Measurements from ENCODE around the gene SPECC1L.

SPECC1L gene

GRCh38 chr22:24400726-24401596 lies 130.3 kb downstream of the SPECC1L start:
- Histone ChIP-seq H3K27me3 (replicated peaks in 2 of 5; ENCODE audit: control insufficient read depth in 4 of 5, insufficient read depth in 5 of 5, low read length in 4 of 5) (no peaks in the 10 kb centered on the region), H3K4me1 (ENCODE audit: control extremely low read depth in 1 of 4, control insufficient read depth in 4 of 4, insufficient read depth in 4 of 4, low read length in 3 of 4) (peaks cover 0 to 14% (median 11%) of the 10 kb centered on the region in 4 experiments), H3K36me3 (ENCODE audit: control insufficient read depth in 4 of 4, insufficient read depth in 4 of 4, low read length in 3 of 4) (peaks cover 3 to 53% (median 28%) of the 10 kb centered on the region in 4 experiments), H3K9me3 (ENCODE audit: control extremely low read depth in 1 of 5, control insufficient read depth in 4 of 5, insufficient read depth in 2 of 5, low read depth in 1 of 5, low read length in 4 of 5) (peaks cover 0 to 3% (median 0%) of the 10 kb centered on the region in 5 experiments), H3K27ac (ENCODE audit: insufficient read depth in 1 of 2, low read depth in 1 of 2, low read length in 2 of 2, poor library complexity in 1 of 2, severe bottlenecking in 2 of 2) (no peak overlapping the region), H3K4me3 (ENCODE audit: control insufficient read depth in 1 of 7, extremely low read depth in 1 of 7, insufficient read depth in 4 of 7, low read depth in 2 of 7, low read length in 6 of 7) (no peak overlapping the region)
- ChIA-PET CTCF (interaction anchor here (1.0 kb wide), 1 partner anchor 10 kb away, joined by 3 read pairs; no protein-coding TSS in a partner anchor), POLR2A (no interaction called here)
- peak in 1 of 3 donors; percentile 24 for DNase-seq
- 82% methylated on average over 5 of the region's 9 CpGs for WGBS (ENCODE audit: insufficient coverage)

GRCh38 chr22:24401931-24402367 lies 131.3 kb downstream of the SPECC1L start:
- Histone ChIP-seq H3K36me3 (ENCODE audit: control insufficient read depth in 4 of 4, insufficient read depth in 4 of 4, low read length in 3 of 4) (peaks cover 3 to 50% (median 22%) of the 10 kb centered on the region in 4 experiments), H3K9me3 (ENCODE audit: control extremely low read depth in 1 of 5, control insufficient read depth in 4 of 5, insufficient read depth in 2 of 5, low read depth in 1 of 5, low read length in 4 of 5) (peaks cover 0 to 3% (median 0%) of the 10 kb centered on the region in 5 experiments), H3K4me1 (ENCODE audit: control extremely low read depth in 1 of 4, control insufficient read depth in 4 of 4, insufficient read depth in 4 of 4, low read length in 3 of 4) (peaks cover 0 to 23% (median 20%) of the 10 kb centered on the region in 4 experiments), H3K27ac (ENCODE audit: insufficient read depth in 1 of 2, low read depth in 1 of 2, low read length in 2 of 2, poor library complexity in 1 of 2, severe bottlenecking in 2 of 2) (no peak overlapping the region), H3K27me3 (replicated peaks in 2 of 5; ENCODE audit: control insufficient read depth in 4 of 5, insufficient read depth in 5 of 5, low read length in 4 of 5) (no peaks in the 10 kb centered on the region), H3K4me3 (ENCODE audit: control insufficient read depth in 1 of 7, extremely low read depth in 1 of 7, insufficient read depth in 4 of 7, low read depth in 2 of 7, low read length in 6 of 7) (no peak overlapping the region)
- DNase-seq = no peak
- CTCF ChIA-PET = interaction anchor here (0.6 to 1.6 kb wide), 4 partner anchors 21 to 125 kb away, joined by 3 to 7 read pairs (median 4); no protein-coding TSS in a partner anchor
- WGBS (ENCODE audit: insufficient coverage) = 80% methylated on average over 5 of the region's 5 CpGs
- POLR2A ChIA-PET = interaction anchor here (0.6 kb wide), 1 partner anchor 19 kb away, joined by 3 read pairs; no protein-coding TSS in a partner anchor

GRCh38 chr22:24402460-24403192 lies 132.0 kb downstream of the SPECC1L start:
- Histone ChIP-seq H3K36me3 (ENCODE audit: control insufficient read depth in 4 of 4, insufficient read depth in 4 of 4, low read length in 3 of 4) (peaks cover 3 to 47% (median 20%) of the 10 kb centered on the region in 4 experiments), H3K4me3 (ENCODE audit: control insufficient read depth in 1 of 7, extremely low read depth in 1 of 7, insufficient read depth in 4 of 7, low read depth in 2 of 7, low read length in 6 of 7) (peak overlapping the region in 1 of 7 experiments; percentile 37), H3K27me3 (replicated peaks in 2 of 5; ENCODE audit: control insufficient read depth in 4 of 5, insufficient read depth in 5 of 5, low read length in 4 of 5) (no peaks in the 10 kb centered on the region), H3K9me3 (ENCODE audit: control extremely low read depth in 1 of 5, control insufficient read depth in 4 of 5, insufficient read depth in 2 of 5, low read depth in 1 of 5, low read length in 4 of 5) (peaks cover 0 to 3% (median 0%) of the 10 kb centered on the region in 5 experiments), H3K4me1 (ENCODE audit: control extremely low read depth in 1 of 4, control insufficient read depth in 4 of 4, insufficient read depth in 4 of 4, low read length in 3 of 4) (peaks cover 0 to 30% (median 27%) of the 10 kb centered on the region in 4 experiments), H3K27ac (ENCODE audit: insufficient read depth in 1 of 2, low read depth in 1 of 2, low read length in 2 of 2, poor library complexity in 1 of 2, severe bottlenecking in 2 of 2) (no peak overlapping the region)
- ChIA-PET CTCF (interaction anchor here (0.6 to 1.6 kb wide), 6 partner anchors 20 to 124 kb away, joined by 3 to 7 read pairs (median 4); no protein-coding TSS in a partner anchor), POLR2A (no interaction called here)
- peak; percentile 78 to 90 (median 89) for DNase-seq
- 7% methylated on average over 3 of the region's 3 CpGs for WGBS (ENCODE audit: insufficient coverage)

GRCh38 chr22:24403346-24403745 lies 132.7 kb downstream of the SPECC1L start:
- ChIA-PET POLR2A (no interaction called here), CTCF (interaction anchor here (1.0 to 1.6 kb wide), 4 partner anchors 19 to 123 kb away, joined by 4 to 7 read pairs (median 5); no protein-coding TSS in a partner anchor)
- Histone ChIP-seq H3K4me1 (ENCODE audit: control extremely low read depth in 1 of 4, control insufficient read depth in 4 of 4, insufficient read depth in 4 of 4, low read length in 3 of 4) (peaks cover 0 to 36% (median 31%) of the 10 kb centered on the region in 4 experiments), H3K9me3 (ENCODE audit: control extremely low read depth in 1 of 5, control insufficient read depth in 4 of 5, insufficient read depth in 2 of 5, low read depth in 1 of 5, low read length in 4 of 5) (peaks cover 0 to 3% (median 0%) of the 10 kb centered on the region in 5 experiments), H3K4me3 (ENCODE audit: control insufficient read depth in 1 of 7, extremely low read depth in 1 of 7, insufficient read depth in 4 of 7, low read depth in 2 of 7, low read length in 6 of 7) (no peak overlapping the region), H3K27ac (ENCODE audit: insufficient read depth in 1 of 2, low read depth in 1 of 2, low read length in 2 of 2, poor library complexity in 1 of 2, severe bottlenecking in 2 of 2) (no peak overlapping the region), H3K36me3 (ENCODE audit: control insufficient read depth in 4 of 4, insufficient read depth in 4 of 4, low read length in 3 of 4) (peaks cover 0 to 48% (median 16%) of the 10 kb centered on the region in 4 experiments), H3K27me3 (replicated peaks in 2 of 5; ENCODE audit: control insufficient read depth in 4 of 5, insufficient read depth in 5 of 5, low read length in 4 of 5) (no peaks in the 10 kb centered on the region)
- DNase-seq = no peak
- WGBS (ENCODE audit: insufficient coverage) = 100% methylated on average over 2 of the region's 3 CpGs

- Histone ChIP-seq H3K36me3 (ENCODE audit: control insufficient read depth in 4 of 4, insufficient read depth in 4 of 4, low read length in 3 of 4) (peaks cover 0 to 46% (median 14%) of the 10 kb centered on the region in 4 experiments), H3K4me1 (ENCODE audit: control extremely low read depth in 1 of 4, control insufficient read depth in 4 of 4, insufficient read depth in 4 of 4, low read length in 3 of 4) (peaks cover 0 to 38% (median 31%) of the 10 kb centered on the region in 4 experiments)
- POLR2A ChIA-PET = no interaction called here
Measured at GRCh38 chr22:24404561-24405275, 134.1 kb downstream of the SPECC1L start.

GRCh38 chr22:24405631-24406321 lies 135.1 kb downstream of the SPECC1L start:
- ChIA-PET POLR2A (no interaction called here), CTCF (interaction anchor here (1.3 to 2.8 kb wide), 6 partner anchors 9 to 118 kb away, joined by 3 to 13 read pairs (median 4); no protein-coding TSS in a partner anchor)
- no peak overlapping the region for H3K4me3 ChIP-seq (ENCODE audit: control insufficient read depth in 1 of 7, extremely low read depth in 1 of 7, insufficient read depth in 4 of 7, low read depth in 2 of 7, low read length in 6 of 7)
- 100% methylated on average over 6 of the region's 12 CpGs for WGBS (ENCODE audit: insufficient coverage)
- peaks cover 0 to 53% (median 14%) of the 10 kb centered on the region in 4 experiments for H3K36me3 ChIP-seq (ENCODE audit: control insufficient read depth in 4 of 4, insufficient read depth in 4 of 4, low read length in 3 of 4)
- H3K9me3 ChIP-seq (ENCODE audit: control extremely low read depth in 1 of 5, control insufficient read depth in 4 of 5, insufficient read depth in 2 of 5, low read depth in 1 of 5, low read length in 4 of 5) = peaks cover 0 to 3% (median 0%) of the 10 kb centered on the region in 5 experiments
- H3K27me3 ChIP-seq (replicated peaks in 2 of 5; ENCODE audit: control insufficient read depth in 4 of 5, insufficient read depth in 5 of 5, low read length in 4 of 5) = no peaks in the 10 kb centered on the region
- H3K4me1 ChIP-seq (ENCODE audit: control extremely low read depth in 1 of 4, control insufficient read depth in 4 of 4, insufficient read depth in 4 of 4, low read length in 3 of 4) = peaks cover 0 to 38% (median 31%) of the 10 kb centered on the region in 4 experiments
- DNase-seq = no peak
- no peak overlapping the region for H3K27ac ChIP-seq (ENCODE audit: insufficient read depth in 1 of 2, low read depth in 1 of 2, low read length in 2 of 2, poor library complexity in 1 of 2, severe bottlenecking in 2 of 2)

More at GRCh38 chr22:24404561-24405275, 134.1 kb downstream of the SPECC1L start:
- peaks cover 0 to 3% (median 0%) of the 10 kb centered on the region in 5 experiments for H3K9me3 ChIP-seq (ENCODE audit: control extremely low read depth in 1 of 5, control insufficient read depth in 4 of 5, insufficient read depth in 2 of 5, low read depth in 1 of 5, low read length in 4 of 5)
- no peak overlapping the region for H3K4me3 ChIP-seq (ENCODE audit: control insufficient read depth in 1 of 7, extremely low read depth in 1 of 7, insufficient read depth in 4 of 7, low read depth in 2 of 7, low read length in 6 of 7)
- no peaks in the 10 kb centered on the region for H3K27me3 ChIP-seq (replicated peaks in 2 of 5; ENCODE audit: control insufficient read depth in 4 of 5, insufficient read depth in 5 of 5, low read length in 4 of 5)
- 98% methylated on average over 7 of the region's 9 CpGs for WGBS (ENCODE audit: insufficient coverage)
- CTCF ChIA-PET = interaction anchor here (1.3 to 1.8 kb wide), 3 partner anchors 8 to 99 kb away, joined by 3 to 4 read pairs (median 3); no protein-coding TSS in a partner anchor
- no peak overlapping the region for H3K27ac ChIP-seq (ENCODE audit: insufficient read depth in 1 of 2, low read depth in 1 of 2, low read length in 2 of 2, poor library complexity in 1 of 2, severe bottlenecking in 2 of 2)
- DNase-seq = no peak
